HCT116 (cell line): ENCODE data around the gene HPF1. TPM values are rescaled to one million over a fixed set of nuclear protein-coding genes. Genes with fewer than 3 reads are reported as not detected.

Source experiments
- ATAC-seq: fragments of 200-7000 bp; cut with Tn5 transposase; 2 replicates; pipeline ENCODE4 v1.9.1; 2020; ENCODE audit warnings: mild to moderate bottlenecking, moderate library complexity
- BruUV-seq: library from RNA; stranded (reverse); fragments of 400-500 nt; replicated peaks from 2 replicates; lab custom pipeline; 2021; lab: Mats Ljungman, UMichigan
- CTCF ChIA-PET: fragments of 300-600 bp; sonication (Branson Sonifier 250); formaldehyde crosslinking; loops from one replicate; lab custom pipeline; 2021; ENCODE audit warnings: antibody characterized with exemption; lab: Charles Lee
- POLR2A ChIA-PET: fragments of 300-600, 350-600 bp; sonication (Branson Sonifier 250); formaldehyde crosslinking; loops from one replicate; lab custom pipeline; 2021; ENCODE audit warnings: antibody characterized with exemption; lab: Charles Lee
- RAD21 ChIA-PET, 2 experiments: fragments of 300-600 bp; sonication (Branson Sonifier 250); formaldehyde crosslinking; loops; one replicate each; lab custom pipeline; 2023; ENCODE audit warnings: low total read pairs in 2 of 2; ENCODE audit not compliant: uncharacterized antibody in 2 of 2, unreplicated experiment in 2 of 2, low non-redundant PET in 1 of 2; lab: Charles Lee
- DNase-seq: peaks from one replicate; pipeline ENCODE4 v3.0.0-alpha.2; 2010; ENCODE audit warnings: low read depth, low spot score
- H2AFZ ChIP-seq: fragments of 200-600 bp; shearing (Covaris generic), sonication (generic); 2 replicates; pipeline ENCODE4 v1.6.1; 2017; ENCODE audit warnings: low read depth, mixed run types, mixed read lengths, antibody characterized with exemption, low read length; ENCODE audit not compliant: poor library complexity, severe bottlenecking
- H3K27ac ChIP-seq: 2 replicates; pipeline ENCODE4 v1.5.1; 2012; ENCODE audit warnings: low read depth, low read length
- H3K27me3 ChIP-seq: fragments of 200-600 bp; sonication (generic); 2 replicates; pipeline ENCODE4 v1.6.1; 2016; ENCODE audit warnings: mixed run types, low read length, mixed read lengths; ENCODE audit not compliant: insufficient read depth
- H3K36me3 ChIP-seq, 2 experiments: fragments of 200-500 bp in 1 of 2; fragments of 200-600 bp in 1 of 2; sonication (Bioruptor generic) in 1 of 2; sonication (generic) in 1 of 2; 2 replicates each; pipeline versions ENCODE4 v1.5.1 to v1.6.1; 2014 to 2016; ENCODE audit warnings: low read length in 2 of 2, inconsistent platforms in 1 of 2, mixed read lengths in 1 of 2, mixed run types in 1 of 2; ENCODE audit not compliant: insufficient read depth in 2 of 2, control insufficient read depth in 1 of 2
- H3K4me1 ChIP-seq, 2 experiments: fragments of 200-600 bp in 1 of 2; sonication (generic) in 1 of 2; 2 replicates each; pipeline versions ENCODE4 v1.5.1 to v1.6.1; 2012 to 2017; ENCODE audit warnings: low read length in 2 of 2, inconsistent platforms in 1 of 2, mild to moderate bottlenecking in 1 of 2, mixed read lengths in 1 of 2, mixed run types in 1 of 2, moderate library complexity in 1 of 2; ENCODE audit not compliant: insufficient read depth in 2 of 2, control insufficient read depth in 1 of 2
- H3K4me2 ChIP-seq: fragments of 200-600 bp; sonication (generic); 2 replicates; pipeline ENCODE4 v1.6.1; 2017; ENCODE audit warnings: mixed run types, low read length, mixed read lengths
- H3K4me3 ChIP-seq, 2 experiments: fragments of 200-600 bp in 1 of 2; sonication (generic) in 1 of 2; replicated peaks in 1 of 2; 2 replicates each; pipeline ENCODE4 v1.5.1; 2011 to 2016; ENCODE audit warnings: low read length in 2 of 2, control low read depth in 1 of 2, low read depth in 1 of 2, mild to moderate bottlenecking in 1 of 2, mixed read lengths in 1 of 2, mixed run types in 1 of 2
- H3K79me2 ChIP-seq: fragments of 200-600 bp; sonication (generic); 2 replicates; pipeline ENCODE4 v1.6.1; 2017; ENCODE audit warnings: mild to moderate bottlenecking, mixed run types, low read length, moderate library complexity, mixed read lengths; ENCODE audit not compliant: insufficient read depth
- H3K9ac ChIP-seq: fragments of 200-600 bp; sonication (generic); 2 replicates; pipeline ENCODE4 v1.6.1; 2016; ENCODE audit warnings: low read length, mixed read lengths
- H3K9me2 ChIP-seq: fragments of 200-600 bp; sonication (generic), shearing (Covaris generic); 2 replicates; pipeline ENCODE4 v1.6.1; 2017; ENCODE audit warnings: mixed run types, mild to moderate bottlenecking, moderate library complexity; ENCODE audit not compliant: insufficient read depth
- H3K9me3 ChIP-seq, 2 experiments: fragments of 200-500 bp in 1 of 2; fragments of 200-600 bp in 1 of 2; sonication (Bioruptor generic) in 1 of 2; sonication (generic) in 1 of 2; 2 replicates each; pipeline ENCODE4 v1.6.1; 2014 to 2017; ENCODE audit warnings: low read length in 2 of 2, mixed read lengths in 2 of 2, inconsistent platforms in 1 of 2, low read depth in 1 of 2, mild to moderate bottlenecking in 1 of 2, mixed run types in 1 of 2, moderate library complexity in 1 of 2; ENCODE audit not compliant: control insufficient read depth in 1 of 2, insufficient read depth in 1 of 2
- H4K20me1 ChIP-seq: fragments of 200-600 bp; sonication (generic), shearing (Covaris generic); 2 replicates; pipeline ENCODE4 v1.6.1; 2017; ENCODE audit warnings: mixed run types, mild to moderate bottlenecking, moderate library complexity; ENCODE audit not compliant: insufficient read depth
- ATF3 ChIP-seq: IDR thresholded peaks from 2 replicates; pipeline ENCODE4 v1.6.1; 2012
- CEBPB ChIP-seq: IDR thresholded peaks from 2 replicates; pipeline ENCODE4 v1.6.1; 2012; ENCODE audit warnings: low read depth
- EGR1 ChIP-seq: IDR thresholded peaks from 2 replicates; pipeline ENCODE4 v1.6.1; 2012; ENCODE audit warnings: low read depth
- ELF1 ChIP-seq: IDR thresholded peaks from 2 replicates; pipeline ENCODE4 v1.6.1; 2012; ENCODE audit warnings: low read depth, borderline replicate concordance
- EZH2phosphoT487 ChIP-seq: fragments of 200-600 bp; IDR thresholded peaks from 2 replicates; pipeline ENCODE4 v1.6.1; 2018; ENCODE audit warnings: antibody characterized with exemption, borderline replicate concordance
- JUND ChIP-seq: IDR thresholded peaks from 2 replicates; pipeline ENCODE4 v1.6.1; 2012
- MAX ChIP-seq: IDR thresholded peaks from 2 replicates; pipeline ENCODE4 v1.6.1; 2012
- POLR2AphosphoS5 ChIP-seq: IDR thresholded peaks from 2 replicates; pipeline ENCODE4 v1.6.1; 2011; ENCODE audit warnings: mild to moderate bottlenecking, low read depth, low read length, moderate library complexity
- RAD21 ChIP-seq: IDR thresholded peaks from 2 replicates; pipeline ENCODE4 v1.6.1; 2012; ENCODE audit warnings: low read depth, mild to moderate bottlenecking
- SIN3A ChIP-seq: IDR thresholded peaks from 2 replicates; pipeline ENCODE4 v1.6.1; 2012; ENCODE audit warnings: low read depth
- SRF ChIP-seq: IDR thresholded peaks from 2 replicates; pipeline ENCODE4 v1.6.1; 2012; ENCODE audit warnings: low read depth
- ZFX ChIP-seq: fragments of 450-650 bp; IDR thresholded peaks from 2 replicates; pipeline ENCODE4 v1.6.1; 2017
- intact Hi-C: fragments of 100-400 bp; cut with micrococcal nuclease; formaldehyde crosslinking; loops from 2 replicates; pipeline ENCODE4 v1.10.0; 2022
- total RNA-seq: library from RNA; stranded (reverse); gene quantifications from one replicate; pipeline ENCODE4 v1.2.1, GENCODE V29; 2021; ENCODE audit not compliant: unreplicated experiment
- TF ChIP-seq, protein P1 (sequence below): IDR thresholded peaks from 2 replicates; pipeline ENCODE4 v1.6.1; 2012; ENCODE audit warnings: low read depth
- TF ChIP-seq, protein P2 (sequence below), 3 experiments: fragments of 200-600 bp in 1 of 3; sonication (generic) in 1 of 3; IDR thresholded peaks in 2 of 3; conservative IDR thresholded peaks in 1 of 3; 2 replicates each; pipeline ENCODE4 v1.5.1; 2012 to 2017; ENCODE audit warnings: low read depth in 2 of 3, low read length in 2 of 3, antibody characterized with exemption in 1 of 3, borderline replicate concordance in 1 of 3, control low read depth in 1 of 3, mild to moderate bottlenecking in 1 of 3, mixed read lengths in 1 of 3, mixed run types in 1 of 3, moderate library complexity in 1 of 3; ENCODE audit not compliant: insufficient read depth in 1 of 3

Gene HPF1
- total RNA-seq, 1 experiment from 2014 or later = 32.6 TPM

DNA sequence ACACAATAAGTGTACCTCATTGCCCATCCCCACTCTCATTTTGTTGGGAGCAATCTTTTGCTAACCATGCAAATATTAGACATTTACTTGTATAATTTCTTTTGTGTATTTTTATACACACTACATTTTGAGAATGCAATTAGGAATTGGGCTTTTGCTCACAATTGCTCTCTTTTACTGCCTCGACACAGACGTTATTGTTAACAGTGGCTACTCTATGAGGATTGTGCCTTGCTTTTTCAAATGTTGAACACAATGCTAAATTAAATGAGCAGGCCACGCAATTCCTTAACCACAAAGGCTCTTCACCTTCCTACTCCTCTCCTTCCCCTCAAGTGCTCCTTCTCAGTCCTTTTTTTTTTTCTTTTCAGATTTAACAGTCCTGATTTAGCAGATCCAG lies 42.8 kb upstream of the HPF1 start:
- ChIA-PET CTCF (interaction anchor here (2.3 kb wide), 1 partner anchor 9 kb away, joined by 5 read pairs; no protein-coding TSS in a partner anchor), POLR2A (no interaction called here), RAD21 (no interaction called here)
- Histone ChIP-seq H3K36me3 (no peaks in the 10 kb centered on the region), H3K27ac (no peak overlapping the region), H3K4me3 (no peak overlapping the region), H3K4me2 (no peak overlapping the region), H3K9ac (no peak overlapping the region), H3K9me3 (no peaks in the 10 kb centered on the region), H4K20me1 (no peaks in the 10 kb centered on the region), H3K27me3 (no peaks in the 10 kb centered on the region), H2AFZ (no peak overlapping the region), H3K79me2 (no peaks in the 10 kb centered on the region), H3K4me1 (peaks cover 0 to 2% of the 10 kb centered on the region in 2 experiments; a peak in 1 of 4 replicates), H3K9me2 (no peaks in the 10 kb centered on the region)
- intact Hi-C loops = no loop called here
- no peak for ATAC-seq
- TF ChIP-seq ELF1 = no peak
- no peak for TF ChIP-seq EZH2phosphoT487
- no peak for TF ChIP-seq POLR2AphosphoS5
- no peak for TF ChIP-seq EGR1
- TF ChIP-seq, protein P1, sequence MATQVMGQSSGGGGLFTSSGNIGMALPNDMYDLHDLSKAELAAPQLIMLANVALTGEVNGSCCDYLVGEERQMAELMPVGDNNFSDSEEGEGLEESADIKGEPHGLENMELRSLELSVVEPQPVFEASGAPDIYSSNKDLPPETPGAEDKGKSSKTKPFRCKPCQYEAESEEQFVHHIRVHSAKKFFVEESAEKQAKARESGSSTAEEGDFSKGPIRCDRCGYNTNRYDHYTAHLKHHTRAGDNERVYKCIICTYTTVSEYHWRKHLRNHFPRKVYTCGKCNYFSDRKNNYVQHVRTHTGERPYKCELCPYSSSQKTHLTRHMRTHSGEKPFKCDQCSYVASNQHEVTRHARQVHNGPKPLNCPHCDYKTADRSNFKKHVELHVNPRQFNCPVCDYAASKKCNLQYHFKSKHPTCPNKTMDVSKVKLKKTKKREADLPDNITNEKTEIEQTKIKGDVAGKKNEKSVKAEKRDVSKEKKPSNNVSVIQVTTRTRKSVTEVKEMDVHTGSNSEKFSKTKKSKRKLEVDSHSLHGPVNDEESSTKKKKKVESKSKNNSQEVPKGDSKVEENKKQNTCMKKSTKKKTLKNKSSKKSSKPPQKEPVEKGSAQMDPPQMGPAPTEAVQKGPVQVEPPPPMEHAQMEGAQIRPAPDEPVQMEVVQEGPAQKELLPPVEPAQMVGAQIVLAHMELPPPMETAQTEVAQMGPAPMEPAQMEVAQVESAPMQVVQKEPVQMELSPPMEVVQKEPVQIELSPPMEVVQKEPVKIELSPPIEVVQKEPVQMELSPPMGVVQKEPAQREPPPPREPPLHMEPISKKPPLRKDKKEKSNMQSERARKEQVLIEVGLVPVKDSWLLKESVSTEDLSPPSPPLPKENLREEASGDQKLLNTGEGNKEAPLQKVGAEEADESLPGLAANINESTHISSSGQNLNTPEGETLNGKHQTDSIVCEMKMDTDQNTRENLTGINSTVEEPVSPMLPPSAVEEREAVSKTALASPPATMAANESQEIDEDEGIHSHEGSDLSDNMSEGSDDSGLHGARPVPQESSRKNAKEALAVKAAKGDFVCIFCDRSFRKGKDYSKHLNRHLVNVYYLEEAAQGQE = no peak
- no peak for TF ChIP-seq RAD21
- TF ChIP-seq, protein P2, sequence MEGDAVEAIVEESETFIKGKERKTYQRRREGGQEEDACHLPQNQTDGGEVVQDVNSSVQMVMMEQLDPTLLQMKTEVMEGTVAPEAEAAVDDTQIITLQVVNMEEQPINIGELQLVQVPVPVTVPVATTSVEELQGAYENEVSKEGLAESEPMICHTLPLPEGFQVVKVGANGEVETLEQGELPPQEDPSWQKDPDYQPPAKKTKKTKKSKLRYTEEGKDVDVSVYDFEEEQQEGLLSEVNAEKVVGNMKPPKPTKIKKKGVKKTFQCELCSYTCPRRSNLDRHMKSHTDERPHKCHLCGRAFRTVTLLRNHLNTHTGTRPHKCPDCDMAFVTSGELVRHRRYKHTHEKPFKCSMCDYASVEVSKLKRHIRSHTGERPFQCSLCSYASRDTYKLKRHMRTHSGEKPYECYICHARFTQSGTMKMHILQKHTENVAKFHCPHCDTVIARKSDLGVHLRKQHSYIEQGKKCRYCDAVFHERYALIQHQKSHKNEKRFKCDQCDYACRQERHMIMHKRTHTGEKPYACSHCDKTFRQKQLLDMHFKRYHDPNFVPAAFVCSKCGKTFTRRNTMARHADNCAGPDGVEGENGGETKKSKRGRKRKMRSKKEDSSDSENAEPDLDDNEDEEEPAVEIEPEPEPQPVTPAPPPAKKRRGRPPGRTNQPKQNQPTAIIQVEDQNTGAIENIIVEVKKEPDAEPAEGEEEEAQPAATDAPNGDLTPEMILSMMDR (IDR thresholded peaks at IDR 0.05 in 2 of 3, conservative IDR thresholded peaks at IDR 0.05 in 1 of 3; ENCODE audit: borderline replicate concordance in 1 of 3, insufficient read depth in 1 of 3, low read depth in 2 of 3, low read length in 2 of 3) = no peak
- TF ChIP-seq MAX = no peak
- no peak for TF ChIP-seq ZFX
- no peak for TF ChIP-seq ATF3
- no peak for TF ChIP-seq SRF
- no peak for TF ChIP-seq JUND
- TF ChIP-seq SIN3A = no peak
- no peak for TF ChIP-seq CEBPB
- BruUV-seq = no TSS peak
- DNase-seq = no peak
